ENCODE data around the gene JUND. TPM values are rescaled to one million over a fixed set of nuclear protein-coding genes. Genes with fewer than 3 reads are reported as not detected.

Gene JUND
- total and polyA plus RNA-seq, 10 donors = 47.5 to 232 (median 146) TPM

DNA sequence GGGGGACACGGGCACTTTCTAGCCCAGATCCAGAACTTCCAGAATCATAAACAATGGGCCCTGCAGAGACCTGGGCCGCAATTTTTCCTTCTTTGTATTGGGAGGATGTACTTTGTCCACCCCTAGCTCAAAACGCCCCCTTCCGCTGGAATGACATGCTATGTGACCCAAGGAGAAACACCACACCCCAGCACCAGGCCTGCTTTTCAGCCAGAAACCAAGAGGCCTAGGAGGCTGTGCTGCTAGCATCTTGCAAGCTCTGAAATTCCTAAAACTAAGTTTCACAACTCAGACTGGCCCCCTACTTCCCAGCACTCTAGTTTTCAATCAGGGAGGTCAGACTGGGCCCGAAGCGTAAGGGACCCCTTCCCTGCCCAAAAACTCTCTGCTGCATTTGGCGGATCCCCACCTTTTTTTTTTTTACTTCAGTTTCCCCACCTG, 40.9 kb upstream of the JUND start:
- 1 to 3% (median 2%) methylated on average over 7 of the region's 7 CpGs for WGBS, 5 donors
- intact Hi-C loops (cut with DNase I; ENCODE audit: low total_unique reads) = no loop called here
- no peak for DNase-seq

DNA sequence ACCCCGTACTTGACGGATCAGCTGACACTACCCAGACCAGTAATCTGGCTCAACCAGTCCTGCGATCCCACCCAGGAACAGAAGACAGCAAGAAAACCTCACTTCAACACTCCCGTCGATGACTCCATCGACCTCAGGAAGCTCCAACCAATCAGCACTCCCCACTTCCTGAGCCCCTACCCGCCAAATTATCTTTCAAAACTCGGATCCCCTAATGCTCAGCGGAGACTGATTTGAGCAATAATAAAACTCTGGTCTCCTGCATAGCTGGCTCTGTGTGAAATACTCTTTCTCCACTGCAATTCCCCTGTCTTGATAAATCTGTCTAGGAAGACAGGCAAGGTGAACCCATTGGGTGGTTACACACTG, 40.3 kb upstream of the JUND start:
- Histone ChIP-seq H3K27ac (peak overlapping the region; percentile 87 to 96 (median 94)), H3K27me3 (replicated peaks in 1 of 7) (no peaks in the 10 kb centered on the region), H3K4me1 (peaks cover 59 to 76% (median 70%) of the 10 kb centered on the region in 6 donors), H3K9me3 (no peaks in the 10 kb centered on the region), H3K4me3 (peak overlapping the region in 6 of 8 donors; percentile 67 to 90 (median 74)), H3K36me3 (peaks cover 0 to 5% (median 0%) of the 10 kb centered on the region in 6 donors)
- intact Hi-C loops (cut with DNase I; ENCODE audit: low total_unique reads) = no loop called here
- WGBS, 5 donors = 10 to 12% (median 11%) methylated on average over 9 of the region's 9 CpGs
- DNase-seq = no peak
- TF ChIP-seq, protein P1, sequence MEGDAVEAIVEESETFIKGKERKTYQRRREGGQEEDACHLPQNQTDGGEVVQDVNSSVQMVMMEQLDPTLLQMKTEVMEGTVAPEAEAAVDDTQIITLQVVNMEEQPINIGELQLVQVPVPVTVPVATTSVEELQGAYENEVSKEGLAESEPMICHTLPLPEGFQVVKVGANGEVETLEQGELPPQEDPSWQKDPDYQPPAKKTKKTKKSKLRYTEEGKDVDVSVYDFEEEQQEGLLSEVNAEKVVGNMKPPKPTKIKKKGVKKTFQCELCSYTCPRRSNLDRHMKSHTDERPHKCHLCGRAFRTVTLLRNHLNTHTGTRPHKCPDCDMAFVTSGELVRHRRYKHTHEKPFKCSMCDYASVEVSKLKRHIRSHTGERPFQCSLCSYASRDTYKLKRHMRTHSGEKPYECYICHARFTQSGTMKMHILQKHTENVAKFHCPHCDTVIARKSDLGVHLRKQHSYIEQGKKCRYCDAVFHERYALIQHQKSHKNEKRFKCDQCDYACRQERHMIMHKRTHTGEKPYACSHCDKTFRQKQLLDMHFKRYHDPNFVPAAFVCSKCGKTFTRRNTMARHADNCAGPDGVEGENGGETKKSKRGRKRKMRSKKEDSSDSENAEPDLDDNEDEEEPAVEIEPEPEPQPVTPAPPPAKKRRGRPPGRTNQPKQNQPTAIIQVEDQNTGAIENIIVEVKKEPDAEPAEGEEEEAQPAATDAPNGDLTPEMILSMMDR (IDR thresholded peaks at IDR 0.05 in 8 of 11, conservative IDR thresholded peaks at IDR 0.05 in 3 of 11) = no peak
- TF ChIP-seq POLR2AphosphoS5 (IDR thresholded peaks at IDR 0.05) = no peak
- no peak for TF ChIP-seq POLR2A (IDR thresholded peaks at IDR 0.05)

More for the DNA sequence above, 40.9 kb upstream of the JUND start:
- Histone ChIP-seq H3K27me3 (replicated peaks in 1 of 7) (no peaks in the 10 kb centered on the region), H3K4me3 (peak overlapping the region; percentile 67 to 90 (median 74)), H3K27ac (peak overlapping the region; percentile 87 to 96 (median 94)), H3K9me3 (no peaks in the 10 kb centered on the region), H3K36me3 (peaks cover 0 to 5% (median 0%) of the 10 kb centered on the region in 6 donors), H3K4me1 (peaks cover 59 to 70% (median 67%) of the 10 kb centered on the region in 6 donors)
- no peak for TF ChIP-seq POLR2AphosphoS5 (IDR thresholded peaks at IDR 0.05)
- TF ChIP-seq, protein P1 (IDR thresholded peaks at IDR 0.05 in 8 of 11, conservative IDR thresholded peaks at IDR 0.05 in 3 of 11) = peak in 1 of 11 experiments; percentile 17

DNA sequence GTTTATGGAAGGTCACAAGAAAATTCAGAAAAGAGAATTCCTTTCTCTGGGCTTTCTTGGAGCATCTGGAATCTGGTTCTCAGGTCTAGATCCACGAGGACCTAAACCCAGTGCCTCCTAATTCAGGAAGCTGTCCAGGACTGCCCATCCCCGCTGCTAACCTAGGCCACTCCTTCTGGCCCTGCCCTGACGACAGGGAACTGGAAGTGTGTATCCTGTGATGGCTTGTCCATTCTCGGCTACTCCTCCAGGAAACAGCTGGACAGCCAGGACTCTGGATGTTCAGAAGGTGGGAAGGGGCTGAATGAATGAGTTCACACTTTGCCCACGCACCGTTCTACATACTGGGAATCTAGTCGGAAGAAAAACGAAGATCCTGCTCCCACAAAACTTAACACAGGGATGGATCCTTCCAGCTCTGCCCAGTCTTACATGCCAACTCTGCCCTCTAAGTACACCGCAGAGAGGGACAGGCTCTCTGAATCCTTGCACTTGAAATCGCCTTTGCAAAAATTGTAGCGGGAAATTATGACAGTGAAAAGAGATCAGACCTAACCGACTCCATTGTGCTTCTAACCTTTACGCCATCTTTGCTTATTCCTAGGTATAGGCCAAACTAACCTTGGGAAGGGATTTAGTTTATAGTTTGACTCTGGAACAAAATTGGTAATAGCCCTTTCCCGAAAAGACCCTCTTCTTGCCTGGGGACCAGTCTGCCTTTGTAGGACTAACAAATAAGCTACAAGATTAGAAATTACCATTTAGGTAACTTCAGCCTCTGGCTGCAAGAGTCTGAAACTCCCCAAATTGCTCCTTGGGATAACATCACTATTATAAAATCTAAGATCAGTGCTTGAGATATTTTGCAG, 39.7 kb upstream of the JUND start:
- Histone ChIP-seq H3K4me1 (peaks cover 59 to 82% (median 73%) of the 10 kb centered on the region in 6 donors), H3K4me3 (peak overlapping the region in 1 of 8 donors; percentile 80), H3K36me3 (peaks cover 0 to 5% (median 0%) of the 10 kb centered on the region in 6 donors), H3K27ac (peak overlapping the region; percentile 57 to 96 (median 94)), H3K27me3 (replicated peaks in 1 of 7) (no peaks in the 10 kb centered on the region), H3K9me3 (no peaks in the 10 kb centered on the region)
- WGBS, 5 donors = 62 to 78% (median 68%) methylated on average over 14 of the region's 14 CpGs
- intact Hi-C loops (cut with DNase I; ENCODE audit: low total_unique reads) = no loop called here
- DNase-seq = no peak
- TF ChIP-seq, protein P1 (IDR thresholded peaks at IDR 0.05 in 8 of 11, conservative IDR thresholded peaks at IDR 0.05 in 3 of 11) = no peak
- TF ChIP-seq POLR2AphosphoS5 (IDR thresholded peaks at IDR 0.05) (peak in 2 of 3 donors; percentile 66 to 80), POLR2A (IDR thresholded peaks at IDR 0.05) (no peak)

DNA sequence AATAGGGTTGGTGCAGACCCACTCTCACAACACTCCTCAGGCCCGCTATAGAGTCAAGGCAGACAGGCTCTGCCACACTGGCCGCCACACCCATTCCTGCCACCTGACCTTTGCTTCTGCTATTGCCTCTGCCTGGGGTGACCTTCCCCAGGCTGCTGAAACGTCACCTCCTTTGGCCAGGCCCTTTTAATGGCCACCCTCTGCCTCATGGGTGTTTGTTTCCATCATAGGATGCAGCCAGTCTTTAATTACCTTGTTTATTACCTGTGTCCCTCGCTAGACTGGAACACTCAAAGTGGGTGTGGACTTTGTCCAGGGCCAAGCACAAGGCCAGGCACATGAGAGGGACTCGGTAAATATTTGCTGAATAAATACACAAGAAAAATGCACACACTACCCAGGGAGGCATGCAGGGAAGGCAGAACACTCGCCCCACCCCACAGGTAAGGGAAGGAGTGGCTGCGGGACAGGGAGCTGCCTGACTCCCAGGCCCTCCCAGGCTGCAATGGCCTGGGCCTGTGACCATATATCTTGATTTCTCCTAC, 38.2 kb upstream of the JUND start:
- Histone ChIP-seq H3K9me3 (no peaks in the 10 kb centered on the region), H3K4me3 (no peak overlapping the region), H3K27me3 (replicated peaks in 1 of 7) (no peaks in the 10 kb centered on the region), H3K4me1 (peaks cover 59 to 92% (median 73%) of the 10 kb centered on the region in 6 donors), H3K27ac (peak overlapping the region; percentile 57 to 96 (median 94)), H3K36me3 (peaks cover 0 to 18% (median 0%) of the 10 kb centered on the region in 6 donors)
- 64 to 85% (median 73%) methylated on average over 7 of the region's 7 CpGs for WGBS, 5 donors
- TF ChIP-seq, protein P1 (IDR thresholded peaks at IDR 0.05 in 8 of 11, conservative IDR thresholded peaks at IDR 0.05 in 3 of 11) = no peak
- TF ChIP-seq POLR2A (IDR thresholded peaks at IDR 0.05) (no peak), POLR2AphosphoS5 (IDR thresholded peaks at IDR 0.05) (peak in 2 of 3 donors; percentile 51 to 53)
- intact Hi-C loops (cut with DNase I; ENCODE audit: low total_unique reads) = no loop called here
- DNase-seq = no peak
